Testis (tissue), 2 donors: ENCODE results near the gene GABBR2.

Experiments
- CTCF ChIP-seq, 3 experiments: fragments of 450-650 bp in 2 of 3; fragments of 200-600 bp in 1 of 3; sonication (generic) in 1 of 3; IDR thresholded peaks; one replicate each; pipeline ENCODE4 v1.5.1; 2016 to 2019; ENCODE audit warnings: antibody characterized with exemption in 3 of 3, mild to moderate bottlenecking in 2 of 3, moderate library complexity in 1 of 3
- POLR2A ChIP-seq: fragments of 450-650 bp; IDR thresholded peaks from one replicate; pipeline ENCODE4 v1.6.1; 2017; ENCODE audit warnings: antibody characterized with exemption, mild to moderate bottlenecking, moderate library complexity

GRCh38 chr9:98559561-98559960 lies 149.2 kb downstream of the GABBR2 start:
- no peak for TF ChIP-seq POLR2A
- no peak for TF ChIP-seq CTCF (IDR thresholded peaks at IDR 0.05)
